GM12872 (cell line): ENCODE results near the gene ACAP3.

Experiments used
- CTCF ChIP-seq: IDR thresholded peaks from 3 replicates; pipeline ENCODE4 v1.5.1; 2011; ENCODE audit warnings: low read depth, mild to moderate bottlenecking, low read length, moderate library complexity; ENCODE audit not compliant: insufficient read depth

Gene ACAP3

GRCh38 chr1:1285102-1285571 is 22.6 kb downstream of the ACAP3 start:
- TF ChIP-seq CTCF: no peak

- TF ChIP-seq CTCF: no peak
Measured at GRCh38 chr1:1284221-1285101, 23.3 kb downstream of the ACAP3 start.

- TF ChIP-seq CTCF: no peak
Measured at GRCh38 chr1:1283821-1284220, 23.9 kb downstream of the ACAP3 start.

GRCh38 chr1:1282998-1283397 is 24.7 kb downstream of the ACAP3 start:
- no peak for TF ChIP-seq CTCF

GRCh38 chr1:1281533-1282321 is 26.0 kb downstream of the ACAP3 start:
- no peak for TF ChIP-seq CTCF

GRCh38 chr1:1280782-1281481 is 26.8 kb downstream of the ACAP3 start:
- TF ChIP-seq CTCF: no peak

- no peak for TF ChIP-seq CTCF
Measured at GRCh38 chr1:1279028-1279427, 28.7 kb downstream of the ACAP3 start.
